KMS-11 (cell line): ENCODE measurements around the gene TCTN3.

Experiments
- H2AFZ ChIP-seq: fragments of 200-600 bp; sonication (generic); 2 replicates; pipeline ENCODE4 v1.6.1; 2016; ENCODE audit warnings: antibody characterized with exemption, mixed run types, low read depth
- H3K27ac ChIP-seq: fragments of 200-600 bp; sonication (generic); 2 replicates; pipeline ENCODE4 v1.6.1; 2016; ENCODE audit warnings: mild to moderate bottlenecking, mixed run types
- H3K27me3 ChIP-seq: fragments of 200-600 bp; sonication (generic); 2 replicates; pipeline ENCODE4 v1.6.1; 2017; ENCODE audit warnings: mild to moderate bottlenecking, low read depth, mixed run types, moderate library complexity; ENCODE audit not compliant: insufficient read depth
- H3K36me3 ChIP-seq: fragments of 200-600 bp; sonication (generic); 2 replicates; pipeline ENCODE4 v1.6.1; 2017; ENCODE audit warnings: mild to moderate bottlenecking, mixed run types; ENCODE audit not compliant: insufficient read depth
- H3K4me1 ChIP-seq: fragments of 200-600 bp; sonication (generic); 2 replicates; pipeline ENCODE4 v1.6.1; 2016; ENCODE audit warnings: mild to moderate bottlenecking, low read depth, mixed run types; ENCODE audit not compliant: poor library complexity, severe bottlenecking
- H3K4me2 ChIP-seq: fragments of 200-600 bp; sonication (generic); 2 replicates; pipeline ENCODE4 v1.7.0; 2016; ENCODE audit warnings: mild to moderate bottlenecking, mixed run types
- H3K4me3 ChIP-seq: fragments of 200-600 bp; sonication (generic); IDR thresholded peaks from 2 replicates; pipeline ENCODE4 v1.6.1; 2017; ENCODE audit warnings: low read depth, low read length, mixed read lengths; ENCODE audit not compliant: insufficient read depth
- H3K79me2 ChIP-seq: fragments of 200-600 bp; sonication (generic); 2 replicates; pipeline ENCODE4 v1.6.1; 2016; ENCODE audit warnings: low read depth, mixed run types; ENCODE audit not compliant: insufficient read depth
- H3K9ac ChIP-seq: fragments of 200-600 bp; sonication (generic); 2 replicates; pipeline ENCODE4 v1.6.1; 2016; ENCODE audit warnings: mild to moderate bottlenecking, mixed run types
- H4K20me1 ChIP-seq: fragments of 200-600 bp; sonication (generic); 2 replicates; pipeline ENCODE4 v1.6.1; 2016; ENCODE audit warnings: mild to moderate bottlenecking, mixed run types; ENCODE audit not compliant: insufficient read depth
- TF ChIP-seq, protein P1 (sequence below): fragments of 200-600 bp; sonication (generic); conservative IDR thresholded peaks from 2 replicates; pipeline ENCODE4 v1.6.1; 2017; ENCODE audit warnings: low read depth, mild to moderate bottlenecking, antibody characterized with exemption, low read length, moderate library complexity, mixed read lengths

Gene TCTN3

GRCh38 chr10:95655571-95656290, 38.0 kb downstream of the TCTN3 start:
- peaks cover 10% of the 10 kb centered on the region for H3K4me1 ChIP-seq
- peak overlapping the region; percentile 84; the same call in 1 of the 2 replicates for H2AFZ ChIP-seq
- no peaks in the 10 kb centered on the region for H4K20me1 ChIP-seq
- no peaks in the 10 kb centered on the region for H3K27me3 ChIP-seq
- H3K79me2 ChIP-seq: peaks cover 20% of the 10 kb centered on the region
- peaks cover 6% of the 10 kb centered on the region; the same call in 1 of the 2 replicates for H3K36me3 ChIP-seq
- peak overlapping the region; percentile 93 for H3K4me2 ChIP-seq
- H3K27ac ChIP-seq: 0 out of 2 replicates have a peak overlapping the region, but pooled peaks have one; percentile 51
- no peak overlapping the region for H3K4me3 ChIP-seq
- peak overlapping the region; percentile 89 for H3K9ac ChIP-seq
- TF ChIP-seq, protein P1, sequence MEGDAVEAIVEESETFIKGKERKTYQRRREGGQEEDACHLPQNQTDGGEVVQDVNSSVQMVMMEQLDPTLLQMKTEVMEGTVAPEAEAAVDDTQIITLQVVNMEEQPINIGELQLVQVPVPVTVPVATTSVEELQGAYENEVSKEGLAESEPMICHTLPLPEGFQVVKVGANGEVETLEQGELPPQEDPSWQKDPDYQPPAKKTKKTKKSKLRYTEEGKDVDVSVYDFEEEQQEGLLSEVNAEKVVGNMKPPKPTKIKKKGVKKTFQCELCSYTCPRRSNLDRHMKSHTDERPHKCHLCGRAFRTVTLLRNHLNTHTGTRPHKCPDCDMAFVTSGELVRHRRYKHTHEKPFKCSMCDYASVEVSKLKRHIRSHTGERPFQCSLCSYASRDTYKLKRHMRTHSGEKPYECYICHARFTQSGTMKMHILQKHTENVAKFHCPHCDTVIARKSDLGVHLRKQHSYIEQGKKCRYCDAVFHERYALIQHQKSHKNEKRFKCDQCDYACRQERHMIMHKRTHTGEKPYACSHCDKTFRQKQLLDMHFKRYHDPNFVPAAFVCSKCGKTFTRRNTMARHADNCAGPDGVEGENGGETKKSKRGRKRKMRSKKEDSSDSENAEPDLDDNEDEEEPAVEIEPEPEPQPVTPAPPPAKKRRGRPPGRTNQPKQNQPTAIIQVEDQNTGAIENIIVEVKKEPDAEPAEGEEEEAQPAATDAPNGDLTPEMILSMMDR: no peak

DNA sequence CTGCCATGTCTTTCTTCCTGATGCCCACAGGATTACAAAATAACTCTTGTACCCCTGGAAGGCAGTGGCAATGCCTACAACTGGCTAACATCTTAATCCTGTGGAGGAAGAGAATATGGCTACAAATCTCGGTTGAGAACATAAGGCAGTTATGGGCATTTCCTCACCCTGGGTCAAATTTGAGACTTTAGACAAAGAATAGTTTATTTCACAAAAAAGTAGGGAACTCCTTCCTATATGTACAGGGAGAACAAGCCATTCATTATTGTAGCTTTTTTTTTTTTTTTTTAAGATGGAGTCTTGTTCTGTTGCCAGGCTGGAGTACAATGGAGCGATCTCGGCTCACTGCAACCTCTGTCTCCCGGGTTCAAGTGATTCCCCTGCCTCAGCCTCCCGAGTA, 39.8 kb downstream of the TCTN3 start:
- Histone ChIP-seq H4K20me1 (no peaks in the 10 kb centered on the region), H3K4me3 (no peak overlapping the region), H3K27me3 (no peaks in the 10 kb centered on the region), H3K9ac (no peak overlapping the region), H3K4me2 (no peak overlapping the region), H2AFZ (no peak overlapping the region), H3K79me2 (peaks cover 20% of the 10 kb centered on the region), H3K36me3 (peaks cover 10% of the 10 kb centered on the region; the same call in 1 of the 2 replicates), H3K27ac (no peak overlapping the region), H3K4me1 (peaks cover 10% of the 10 kb centered on the region)
- TF ChIP-seq, protein P1: no peak

DNA sequence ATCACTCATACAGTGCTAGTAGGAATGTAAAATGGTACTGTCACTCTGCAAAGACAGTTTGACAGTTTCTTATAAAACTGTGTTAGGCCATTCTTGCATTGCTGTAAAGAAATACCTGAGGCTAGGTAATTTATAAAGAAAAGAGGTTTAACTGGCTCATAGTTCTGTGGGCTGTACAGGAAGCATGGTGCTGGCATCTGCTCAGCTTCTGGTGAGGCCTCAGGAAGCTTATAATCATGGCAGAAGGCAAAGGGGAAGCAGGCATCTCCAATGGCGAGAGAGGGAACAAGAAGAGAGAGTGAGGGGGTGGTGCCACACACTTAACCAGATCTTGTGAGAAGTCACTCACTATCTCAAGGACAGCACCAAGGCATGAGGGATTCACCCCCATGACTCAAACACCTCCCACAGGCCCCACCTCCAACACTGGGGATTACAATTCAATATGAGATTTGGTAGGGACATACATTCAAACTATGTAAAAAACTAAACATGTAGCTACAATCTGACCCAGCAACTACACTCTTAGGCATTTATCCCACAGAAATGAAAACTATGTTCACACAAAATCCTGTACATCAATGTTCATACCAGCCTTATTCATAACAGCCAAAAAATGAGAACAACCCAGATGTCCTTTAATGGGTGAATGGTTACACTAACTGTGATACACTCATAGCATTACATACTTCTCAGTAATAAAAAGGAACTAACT, 42.2 kb downstream of the TCTN3 start:
- no peak overlapping the region for H3K9ac ChIP-seq
- H3K4me2 ChIP-seq: no peak overlapping the region
- H3K27me3 ChIP-seq: no peaks in the 10 kb centered on the region
- H3K4me3 ChIP-seq: no peak overlapping the region
- peaks cover 5% of the 10 kb centered on the region for H3K4me1 ChIP-seq
- TF ChIP-seq, protein P1: no peak
- H3K79me2 ChIP-seq: peaks cover 20% of the 10 kb centered on the region
- no peaks in the 10 kb centered on the region for H4K20me1 ChIP-seq
- peaks cover 10% of the 10 kb centered on the region; the same call in 1 of the 2 replicates for H3K36me3 ChIP-seq
- H2AFZ ChIP-seq: no peak overlapping the region
- no peak overlapping the region for H3K27ac ChIP-seq

- H4K20me1 ChIP-seq: no peaks in the 10 kb centered on the region
- peaks cover 2% of the 10 kb centered on the region for H3K4me1 ChIP-seq
- H3K27me3 ChIP-seq: no peaks in the 10 kb centered on the region
- H3K4me3 ChIP-seq: no peak overlapping the region
- no peak overlapping the region for H3K4me2 ChIP-seq
- TF ChIP-seq, protein P1: no peak
- no peak overlapping the region for H3K27ac ChIP-seq
- H3K9ac ChIP-seq: no peak overlapping the region
- H3K36me3 ChIP-seq: peaks cover 10% of the 10 kb centered on the region; the same call in 1 of the 2 replicates
- H2AFZ ChIP-seq: no peak overlapping the region
- H3K79me2 ChIP-seq: peaks cover 11% of the 10 kb centered on the region; the same call in 1 of the 2 replicates
Measured at GRCh38 chr10:95650232-95650631, 43.5 kb downstream of the TCTN3 start.
